WTC11 (cell line): ENCODE measurements around the gene DEPDC5.

ENCODE experiments used
- FOXJ3 ChIP-seq: sonication (generic); formaldehyde crosslinking; IDR thresholded peaks from 2 replicates; pipeline ENCODE4 v1.9.0; 2021; ENCODE audit warnings: missing genetic modification reagents, mild to moderate bottlenecking, borderline replicate concordance
- JUN ChIP-seq: sonication (generic); formaldehyde crosslinking; IDR thresholded peaks from 2 replicates; pipeline ENCODE4 v1.8.0; 2023; ENCODE audit warnings: mild to moderate bottlenecking, missing genetic modification reagents
- ZBTB21 ChIP-seq: sonication (generic); formaldehyde crosslinking; IDR thresholded peaks from 2 replicates; pipeline ENCODE4 v1.8.1; 2023; ENCODE audit warnings: mild to moderate bottlenecking, missing genetic modification reagents, borderline replicate concordance
- TF ChIP-seq, protein P1 (sequence below): fragments of 200-600 bp; IDR thresholded peaks from 2 replicates; pipeline ENCODE4 v1.8.0; 2022; ENCODE audit warnings: antibody characterized with exemption

DNA sequence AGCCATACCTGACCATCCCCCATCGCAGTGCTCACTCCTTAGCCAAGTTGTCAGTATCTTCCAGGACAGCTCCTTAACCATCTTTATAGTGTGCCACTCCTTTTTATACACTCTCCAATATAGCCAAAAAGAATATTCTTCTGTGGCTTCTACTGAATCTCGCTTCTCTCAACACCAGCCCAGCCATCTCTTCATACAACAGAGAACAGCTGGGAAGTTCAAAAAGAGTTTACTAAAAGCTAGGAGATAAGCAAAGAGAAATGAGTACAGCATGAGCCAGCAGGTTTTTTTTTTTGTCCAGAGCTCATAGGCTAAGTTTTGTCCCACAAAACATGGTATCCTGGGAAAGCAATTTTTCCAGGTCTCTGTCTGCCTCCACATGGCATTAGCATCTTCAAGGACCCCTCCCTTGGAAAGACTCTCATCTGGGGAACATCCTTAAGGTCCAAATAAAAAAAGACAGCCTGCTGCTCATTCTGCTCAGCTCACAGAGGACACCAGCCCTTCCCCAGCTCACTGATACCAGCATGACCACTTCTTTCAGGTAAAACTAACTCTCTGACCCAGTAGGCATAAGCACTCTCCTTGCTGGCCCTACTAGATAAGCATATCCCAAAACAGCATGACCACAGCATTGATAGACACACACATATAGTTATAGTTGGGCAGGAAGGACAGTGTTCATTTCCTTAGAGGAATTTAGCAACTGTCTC lies 141.7 kb downstream of the DEPDC5 start:
- TF ChIP-seq, protein P1, sequence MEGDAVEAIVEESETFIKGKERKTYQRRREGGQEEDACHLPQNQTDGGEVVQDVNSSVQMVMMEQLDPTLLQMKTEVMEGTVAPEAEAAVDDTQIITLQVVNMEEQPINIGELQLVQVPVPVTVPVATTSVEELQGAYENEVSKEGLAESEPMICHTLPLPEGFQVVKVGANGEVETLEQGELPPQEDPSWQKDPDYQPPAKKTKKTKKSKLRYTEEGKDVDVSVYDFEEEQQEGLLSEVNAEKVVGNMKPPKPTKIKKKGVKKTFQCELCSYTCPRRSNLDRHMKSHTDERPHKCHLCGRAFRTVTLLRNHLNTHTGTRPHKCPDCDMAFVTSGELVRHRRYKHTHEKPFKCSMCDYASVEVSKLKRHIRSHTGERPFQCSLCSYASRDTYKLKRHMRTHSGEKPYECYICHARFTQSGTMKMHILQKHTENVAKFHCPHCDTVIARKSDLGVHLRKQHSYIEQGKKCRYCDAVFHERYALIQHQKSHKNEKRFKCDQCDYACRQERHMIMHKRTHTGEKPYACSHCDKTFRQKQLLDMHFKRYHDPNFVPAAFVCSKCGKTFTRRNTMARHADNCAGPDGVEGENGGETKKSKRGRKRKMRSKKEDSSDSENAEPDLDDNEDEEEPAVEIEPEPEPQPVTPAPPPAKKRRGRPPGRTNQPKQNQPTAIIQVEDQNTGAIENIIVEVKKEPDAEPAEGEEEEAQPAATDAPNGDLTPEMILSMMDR: no peak
- TF ChIP-seq FOXJ3 (CRISPR knock-in tag): no peak
- TF ChIP-seq JUN (CRISPR knock-in tag): no peak
- no peak for TF ChIP-seq ZBTB21 (CRISPR knock-in tag)
